Left renal cortex interstitium (tissue), 4 donors: ENCODE results near the gene IL1RAPL1. TPM values are rescaled to one million over a fixed set of nuclear protein-coding genes. Genes with fewer than 3 reads are reported as not detected.

Experiments
- DNase-seq, 4 donors: peaks; one replicate each; pipeline ENCODE4 v3.0.0-alpha.2; 2013; ENCODE audit warnings: low read depth in 4 of 4, low spot score in 2 of 4, missing footprints in 1 of 4
- polyA plus RNA-seq, 4 donors: library from polyadenylated mRNA; unstranded; fragments of 120-200 nt; gene quantifications; one replicate each; pipeline ENCODE4 v1.2.1, GENCODE V29; 2013; ENCODE audit not compliant: insufficient read length in 4 of 4

The IL1RAPL1 gene
- polyA plus RNA-seq, 4 donors = 2.6 to 2.7 (median 2.6) TPM

GRCh38 chrX:28625223-28625622 is 38.0 kb downstream of the IL1RAPL1 start:
- no peak for DNase-seq

DNA sequence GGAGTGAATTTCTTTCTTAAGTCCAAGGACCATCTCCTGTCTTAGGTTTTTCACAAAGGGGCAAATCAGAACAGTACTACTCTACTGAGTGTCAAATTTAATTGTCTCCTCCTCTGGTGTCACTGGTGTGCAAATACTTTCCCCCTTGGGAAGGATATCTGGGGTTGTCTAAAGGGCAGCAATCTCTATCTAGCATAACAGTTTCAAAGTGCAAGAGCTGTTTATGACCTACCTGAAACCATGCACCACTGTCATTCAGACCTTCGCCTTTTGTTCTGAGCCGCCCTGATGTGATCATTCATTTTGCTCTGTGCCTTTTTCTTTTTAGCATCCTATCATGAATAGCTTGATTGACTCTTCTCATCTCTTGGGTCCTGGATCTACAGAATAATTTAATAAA is 39.3 kb downstream of the IL1RAPL1 start:
- no peak for DNase-seq

- no peak for DNase-seq
These were observed 40.9 kb downstream of the IL1RAPL1 start for GRCh38 chrX:28628120-28628519.

- no peak for DNase-seq
These were observed 51.5 kb downstream of the IL1RAPL1 start for GRCh38 chrX:28638775-28639174.

DNA sequence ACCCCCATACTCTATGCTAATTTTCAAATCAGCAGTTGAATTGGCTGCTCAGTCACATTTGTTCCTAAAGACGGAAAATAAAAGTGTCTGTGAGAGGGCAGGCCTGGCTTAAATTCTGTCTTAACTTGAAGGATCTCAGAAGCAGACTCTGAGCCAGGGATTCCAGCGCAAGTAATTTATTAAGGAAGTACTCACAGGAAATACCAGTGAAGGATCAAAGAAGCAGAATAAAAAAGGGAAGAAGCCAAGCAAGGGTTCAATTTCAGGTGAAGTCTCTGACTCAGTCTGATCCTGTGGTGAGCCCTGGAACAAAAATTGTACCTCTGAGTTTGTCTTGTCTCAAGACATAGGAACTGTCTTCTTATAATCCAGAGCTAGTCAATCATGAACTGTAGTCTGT is 52.2 kb downstream of the IL1RAPL1 start:
- DNase-seq = peak in 1 of 4 donors; percentile 10

GRCh38 chrX:28649541-28649940 is 62.3 kb downstream of the IL1RAPL1 start:
- no peak for DNase-seq

DNA sequence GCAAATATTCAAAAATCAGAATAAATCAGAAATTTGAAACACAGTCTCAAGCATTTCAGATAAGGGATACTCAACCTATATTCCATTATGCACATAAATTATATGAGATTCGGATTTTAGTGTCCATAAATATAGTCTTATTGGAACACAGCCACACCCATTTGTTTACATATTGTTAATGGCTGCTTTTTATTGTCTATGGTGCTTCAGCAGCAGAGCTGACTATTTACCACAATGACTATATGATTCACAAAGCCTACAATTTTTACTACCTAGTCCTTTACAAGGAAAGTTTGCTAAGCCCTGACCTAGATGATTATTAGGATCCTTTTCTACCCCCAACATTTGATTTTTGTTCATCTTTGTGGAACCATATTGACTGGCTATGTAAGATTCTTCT is 63.9 kb downstream of the IL1RAPL1 start:
- no peak for DNase-seq

DNA sequence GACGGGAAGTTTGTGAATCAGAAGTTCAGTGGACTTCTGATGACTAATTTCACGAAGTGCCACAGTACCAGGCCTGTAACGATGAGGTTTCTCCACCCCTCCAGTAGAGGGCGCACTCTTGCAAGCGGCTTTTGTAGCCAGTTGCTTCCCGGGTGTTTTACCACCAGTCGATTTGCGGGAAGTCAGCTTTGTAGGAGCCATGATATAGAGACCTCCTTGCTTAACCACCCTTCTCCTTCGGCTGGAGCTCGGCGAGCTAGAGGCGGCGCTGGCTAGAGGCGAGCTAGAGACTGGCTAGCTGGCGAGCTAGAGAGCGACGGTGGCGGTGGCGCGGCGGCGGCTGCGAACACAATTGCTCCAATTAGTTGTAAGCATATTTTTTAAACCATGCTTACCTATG is 72.0 kb downstream of the IL1RAPL1 start:
- no peak for DNase-seq

GRCh38 chrX:28665778-28666177 is 78.5 kb downstream of the IL1RAPL1 start:
- no peak for DNase-seq

DNA sequence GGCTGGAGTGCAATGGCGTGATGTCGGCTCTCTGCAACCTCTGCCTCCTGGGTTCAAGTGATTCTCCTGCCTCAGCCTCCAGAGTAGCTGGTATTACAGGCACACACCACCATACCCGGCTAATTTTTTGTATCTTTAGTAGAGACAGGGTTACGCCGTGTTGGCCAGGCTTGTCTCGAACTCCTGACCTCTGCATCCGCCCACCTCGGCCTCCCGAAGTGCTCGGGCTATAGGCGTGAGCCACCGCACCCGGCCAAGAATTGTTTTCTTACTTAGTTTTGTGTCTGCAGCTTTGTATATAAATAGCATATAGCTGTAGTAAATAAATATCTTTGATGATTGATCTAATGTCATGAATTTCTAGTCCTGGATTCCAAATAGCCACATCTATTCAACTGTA is 81.1 kb downstream of the IL1RAPL1 start:
- DNase-seq = no peak

DNA sequence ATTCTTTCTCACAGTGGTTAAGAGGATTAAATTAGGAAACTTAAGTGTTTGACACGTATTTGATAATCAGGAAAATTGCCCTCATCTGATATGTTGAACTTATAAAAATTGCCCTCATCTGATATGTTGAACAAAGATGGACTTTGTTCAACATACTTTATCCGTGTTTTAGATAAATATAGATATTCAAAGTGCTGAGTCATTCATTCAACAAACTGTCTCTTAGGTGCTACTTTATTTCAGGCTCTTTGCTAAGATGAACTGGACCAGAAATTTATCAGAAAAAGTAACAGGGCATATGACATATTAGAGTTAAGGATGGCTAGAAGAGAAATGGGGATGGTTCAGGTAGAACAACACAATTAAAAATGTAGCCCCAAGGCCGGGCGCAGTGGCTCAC is 81.7 kb downstream of the IL1RAPL1 start:
- no peak for DNase-seq

DNA sequence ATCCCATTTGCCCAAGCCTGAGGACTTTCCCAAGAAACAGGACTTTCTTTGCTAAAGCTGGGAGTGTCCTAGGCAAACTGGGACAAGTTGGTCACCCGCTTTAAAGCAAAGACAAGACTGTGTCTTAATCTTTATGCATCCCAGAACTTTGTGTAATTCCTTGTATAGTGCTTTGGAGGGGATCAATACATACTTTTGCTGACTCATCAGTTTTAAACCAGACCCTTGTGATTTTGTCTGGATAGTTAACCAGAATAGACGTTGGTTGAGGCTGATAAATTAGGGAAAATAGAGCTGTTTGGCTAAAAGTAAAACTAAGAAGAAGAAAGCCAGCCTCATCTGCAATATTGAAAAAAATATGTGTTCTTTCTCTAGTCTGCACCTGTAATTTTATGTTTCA is 82.8 kb downstream of the IL1RAPL1 start:
- DNase-seq = no peak

- no peak for DNase-seq
These were observed 87.9 kb downstream of the IL1RAPL1 start for GRCh38 chrX:28675173-28675572.

DNA sequence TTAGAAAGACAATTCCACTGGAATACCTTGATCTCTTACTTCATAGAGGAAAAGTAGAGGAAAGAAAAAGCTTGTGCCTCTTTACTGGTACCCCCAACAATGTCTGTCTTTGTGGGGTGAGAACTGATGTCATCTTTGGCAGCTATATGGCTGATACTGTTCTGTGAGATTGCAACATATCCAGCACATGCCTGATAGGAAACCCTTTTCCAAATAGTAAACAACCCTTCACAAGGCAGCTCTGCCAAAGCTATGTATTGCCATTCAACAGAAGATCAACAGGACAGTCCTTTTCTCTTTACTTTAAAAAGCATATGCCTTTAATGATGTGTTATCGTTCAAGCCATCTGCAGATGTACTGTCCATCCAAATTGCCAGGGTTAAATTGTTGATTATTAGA is 105.9 kb downstream of the IL1RAPL1 start:
- no peak for DNase-seq

DNA sequence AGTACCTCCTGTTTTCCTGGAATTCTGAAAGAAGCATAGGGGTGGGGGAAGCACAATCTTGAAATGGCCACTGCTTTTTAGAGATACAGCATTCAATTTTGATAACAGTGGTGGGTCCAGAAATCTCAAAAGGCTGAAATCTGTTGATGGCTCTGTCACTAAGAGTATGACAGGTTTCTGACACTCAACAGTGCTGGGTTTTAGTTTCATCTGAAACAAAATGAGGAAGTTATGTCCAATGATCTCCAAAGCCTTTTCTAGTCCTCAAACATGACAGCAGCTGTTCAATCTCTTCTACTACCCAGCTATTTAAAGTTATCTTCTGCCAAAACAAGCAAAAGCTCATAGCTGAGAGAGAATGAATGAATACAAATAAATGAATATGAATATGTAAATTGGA is 110.5 kb downstream of the IL1RAPL1 start:
- no peak for DNase-seq

DNA sequence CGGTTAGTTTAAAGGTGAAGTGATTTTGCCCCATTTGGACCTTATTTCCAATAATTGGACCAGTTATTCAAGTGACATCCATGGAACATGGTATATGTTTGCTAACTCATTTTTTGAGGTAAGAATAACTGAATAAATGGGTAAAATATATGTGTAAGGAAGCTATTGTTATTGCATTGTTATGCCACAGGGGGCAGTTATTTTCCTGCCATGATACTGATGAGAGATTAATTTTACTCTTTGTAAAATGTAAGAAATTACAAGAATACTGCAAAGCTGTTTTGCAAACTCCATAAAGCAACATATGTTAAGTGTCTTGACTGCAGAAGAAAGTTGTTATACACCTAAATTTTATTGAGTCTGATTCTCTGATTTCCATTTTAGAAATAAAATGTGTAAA is 114.0 kb downstream of the IL1RAPL1 start:
- no peak for DNase-seq

- DNase-seq = no peak
These were observed 119.7 kb downstream of the IL1RAPL1 start for GRCh38 chrX:28706964-28707363.

DNA sequence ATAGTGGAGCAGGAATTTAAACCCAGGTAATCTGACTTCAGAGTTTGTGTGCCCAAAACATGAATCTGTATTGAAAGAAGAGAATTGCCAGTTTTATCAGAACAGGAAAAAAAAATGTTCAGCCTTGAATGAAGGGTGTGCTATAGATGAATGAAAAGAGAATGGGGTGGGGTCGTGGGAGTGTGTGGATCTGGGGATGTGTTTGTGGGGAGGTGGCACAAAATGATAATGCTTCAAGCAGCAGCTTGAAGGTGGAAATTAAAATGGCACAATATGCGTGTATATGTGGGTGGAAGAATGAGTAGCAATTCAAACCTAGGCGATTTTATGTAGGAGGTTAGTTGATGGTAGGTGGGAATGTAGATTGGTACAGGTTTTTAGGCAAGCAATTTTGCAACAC is 122.2 kb downstream of the IL1RAPL1 start:
- DNase-seq = no peak

DNA sequence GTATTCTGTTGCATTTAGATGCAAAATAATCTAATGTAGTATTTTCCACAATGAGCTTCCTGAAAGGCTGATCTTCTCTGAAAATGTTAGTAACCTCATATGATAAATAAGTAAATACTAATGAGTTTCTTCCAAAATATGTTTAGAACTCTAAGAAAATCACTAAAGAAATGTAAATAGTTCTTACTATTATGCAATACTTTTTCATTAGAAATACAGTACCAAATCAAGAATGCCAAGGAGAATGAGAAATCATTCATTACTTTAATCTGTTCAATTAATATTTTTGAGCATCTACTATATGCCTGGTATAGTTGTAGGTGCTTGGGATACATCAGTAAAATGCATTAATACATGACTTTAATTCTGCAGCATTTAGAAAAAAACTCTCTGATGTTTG is 130.6 kb downstream of the IL1RAPL1 start:
- no peak for DNase-seq

DNA sequence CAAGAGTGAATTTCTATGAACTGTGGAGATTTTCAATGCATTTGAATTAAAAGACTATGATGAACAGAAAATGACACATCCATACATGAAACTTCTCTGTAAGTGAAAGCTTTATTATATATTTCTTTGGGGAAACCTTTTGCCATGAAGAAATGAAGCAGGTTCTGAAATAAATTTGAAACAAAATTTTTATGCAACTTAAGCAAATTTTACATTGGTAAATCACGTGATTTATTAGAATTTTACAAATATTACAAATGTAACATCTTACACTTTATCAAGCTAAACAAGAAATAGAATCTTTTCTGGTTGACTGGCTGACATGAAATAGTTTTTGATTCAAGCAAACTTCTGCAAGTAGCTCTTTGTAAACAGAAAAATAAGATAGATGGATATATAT is 131.2 kb downstream of the IL1RAPL1 start:
- DNase-seq = no peak

DNA sequence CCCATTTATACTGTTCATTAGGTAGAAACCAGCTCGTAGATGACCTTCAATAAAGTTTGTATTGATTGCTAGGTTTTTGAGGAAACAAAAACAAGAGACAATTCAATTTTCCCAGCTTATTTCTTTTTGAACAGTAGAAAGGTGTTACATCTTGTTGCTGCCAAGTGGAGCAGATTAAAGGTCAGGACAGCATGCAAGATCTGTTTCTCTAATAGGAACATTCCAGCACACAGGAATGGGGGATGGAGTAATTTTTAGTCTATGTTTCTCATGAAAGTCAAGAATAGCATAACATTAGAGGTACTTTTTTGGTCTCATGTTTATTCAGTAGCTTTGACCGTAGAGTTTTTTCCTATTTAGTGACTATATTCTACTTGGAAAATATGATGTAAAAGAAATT is 132.4 kb downstream of the IL1RAPL1 start:
- DNase-seq = no peak

DNA sequence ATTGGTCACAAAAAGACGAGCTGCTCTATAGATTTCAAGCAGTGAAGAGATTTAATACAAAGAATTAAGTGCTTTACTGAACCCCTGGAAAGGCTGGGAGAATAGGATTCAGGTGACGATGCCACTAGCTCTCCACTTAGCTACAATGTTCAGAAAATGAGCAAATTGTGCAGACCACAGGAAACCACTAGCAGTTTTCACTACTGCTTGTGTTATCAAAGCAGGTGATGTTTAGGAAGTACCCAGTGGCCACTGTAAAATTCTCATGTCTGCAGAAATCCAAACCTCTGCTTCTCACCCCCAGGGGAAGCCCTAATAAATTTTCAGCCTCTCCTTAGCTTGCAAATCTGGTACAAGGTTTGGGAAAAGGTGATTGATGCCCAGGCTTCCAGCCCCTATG is 165.1 kb downstream of the IL1RAPL1 start:
- no peak for DNase-seq

DNA sequence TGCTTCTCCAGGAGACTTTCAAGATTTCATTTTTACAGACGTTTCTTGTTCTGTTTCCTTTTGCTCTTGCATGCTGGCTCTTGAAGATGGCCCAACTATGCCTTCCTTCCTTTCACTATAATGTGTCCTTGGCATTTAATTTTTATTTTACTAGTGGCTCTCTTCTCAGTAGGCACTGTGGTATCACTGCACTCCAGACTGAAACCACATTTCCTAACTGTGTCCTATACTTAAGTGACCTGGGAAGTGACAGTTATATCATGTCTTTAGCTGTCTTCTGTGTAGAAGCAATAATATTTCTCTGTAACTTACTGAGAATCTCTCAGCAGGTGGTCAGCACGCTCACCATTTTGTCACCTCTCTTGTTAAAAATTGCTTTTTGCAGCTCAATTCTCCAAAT is 168.9 kb downstream of the IL1RAPL1 start:
- DNase-seq = no peak

- no peak for DNase-seq
These were observed 169.4 kb downstream of the IL1RAPL1 start for GRCh38 chrX:28756647-28757046.
